ENCODE data around the gene CXXC5. TPM values are rescaled to one million over a fixed set of nuclear protein-coding genes. Genes with fewer than 3 reads are reported as not detected.

Gene CXXC5
- total and polyA plus RNA-seq, 12 donors: 28.7 to 51.6 (median 36.0) TPM

- intact Hi-C loops (cut with DNase I): loop anchor here in 4 of 10 donors (2.0 to 10.0 kb wide), 5 partner anchors 39 to 268 kb away; no protein-coding TSS in a partner anchor
- 62 to 63% methylated on average over 21 of the region's 21 CpGs for WGBS, 2 donors
- ATAC-seq (no peak), DNase-seq (no peak)
- Histone ChIP-seq H3K36me3 (no peaks in the 10 kb centered on the region), H3K4me1 (peaks cover 15 to 76% (median 51%) of the 10 kb centered on the region in 9 donors), H3K27me3 (peaks cover 0 to 29% (median 0%) of the 10 kb centered on the region in 7 donors), H3K4me3 (peak overlapping the region; percentile 20 to 63 (median 45)), H3K27ac (peak overlapping the region in 9 of 10 donors; percentile 87 to 98 (median 91)), H3K9me3 (no peaks in the 10 kb centered on the region)
- no peak for TF ChIP-seq CTCF (IDR thresholded peaks at IDR 0.05)
Measured at GRCh38 chr5:139696167-139696893, 48.2 kb downstream of the CXXC5 start.

GRCh38 chr5:139696894-139697658 lies 48.9 kb downstream of the CXXC5 start:
- no peak for TF ChIP-seq CTCF (IDR thresholded peaks at IDR 0.05)
- DNase-seq (peak; percentile 85 to 87), ATAC-seq (peak; percentile 79 to 90 (median 83))
- peak overlapping the region; percentile 87 to 98 (median 90) for H3K27ac ChIP-seq
- H3K4me3 ChIP-seq: peak overlapping the region; percentile 20 to 63 (median 45)
- no peaks in the 10 kb centered on the region for H3K9me3 ChIP-seq
- 16 to 19% methylated on average over 54 to 55 of the region's 55 CpGs for WGBS, 2 donors
- no peaks in the 10 kb centered on the region for H3K36me3 ChIP-seq
- intact Hi-C loops (cut with DNase I): loop anchor here in 4 of 10 donors (2.0 to 10.0 kb wide), 5 partner anchors 40 to 268 kb away; no protein-coding TSS in a partner anchor
- H3K4me1 ChIP-seq: peaks cover 15 to 78% (median 51%) of the 10 kb centered on the region in 9 donors
- H3K27me3 ChIP-seq: peaks cover 0 to 36% (median 0%) of the 10 kb centered on the region in 7 donors

- peak; percentile 87 to 91 for DNase-seq
- intact Hi-C loops (cut with DNase I): loop anchor here in 3 of 10 donors (5.0 to 10.0 kb wide), 3 partner anchors 41 to 266 kb away; no protein-coding TSS in a partner anchor
- 20 to 23% methylated on average over 13 of the region's 13 CpGs for WGBS, 2 donors
- H3K27ac ChIP-seq: peak overlapping the region in 9 of 10 donors; percentile 11 to 98 (median 90)
- ATAC-seq: peak; percentile 39 to 66 (median 58)
- H3K27me3 ChIP-seq: peaks cover 0 to 41% (median 0%) of the 10 kb centered on the region in 7 donors
- no peaks in the 10 kb centered on the region for H3K9me3 ChIP-seq
- no peak for TF ChIP-seq CTCF (IDR thresholded peaks at IDR 0.05)
- no peaks in the 10 kb centered on the region for H3K36me3 ChIP-seq
- H3K4me1 ChIP-seq: peaks cover 15 to 62% (median 42%) of the 10 kb centered on the region in 9 donors
- H3K4me3 ChIP-seq: no peak overlapping the region
Measured at GRCh38 chr5:139698490-139699146, 50.5 kb downstream of the CXXC5 start.

Data from heart right ventricle (tissue), 16 donors.